H1 (cell line): ENCODE data around the gene TSPAN5. TPM values are rescaled to one million over a fixed set of nuclear protein-coding genes. Genes with fewer than 3 reads are reported as not detected.

Experiments
- CTCF ChIA-PET: fragments of 300-600 bp; sonication (Branson Sonifier 250); formaldehyde crosslinking; loops from one replicate; lab custom pipeline; 2021; ENCODE audit not compliant: partially characterized antibody; lab: Charles Lee
- POLR2A ChIA-PET: fragments of 300-600 bp; sonication (Branson Sonifier 250); formaldehyde crosslinking; loops from one replicate; lab custom pipeline; 2021; ENCODE audit warnings: inconsistent platforms; ENCODE audit not compliant: partially characterized antibody; lab: Charles Lee
- DNase-seq, 2 experiments: peaks; one replicate each; pipeline versions ENCODE4 v3.0.0 to v3.0.0-alpha.2; 2010 to 2022; ENCODE audit warnings: low spot score in 2 of 2, low read depth in 1 of 2, mixed read lengths in 1 of 2
- FAIRE-seq: peaks from 2 replicates; lab custom pipeline; 2011; peaks lifted over from hg19 to GRCh38; lab: Jason Lieb, UNC
- H2AFZ ChIP-seq: 2 replicates; pipeline ENCODE4 v1.8.1; 2012; ENCODE audit warnings: low read length, inconsistent platforms
- H2AK5ac ChIP-seq: 2 replicates; pipeline ENCODE4 v1.6.1; 2013; ENCODE audit warnings: low read depth, low read length
- H2BK120ac ChIP-seq: replicated peaks from 2 replicates; pipeline ENCODE3; 2013; ENCODE audit warnings: low read depth, low read length, inconsistent platforms
- H2BK12ac ChIP-seq: 2 replicates; pipeline ENCODE4 v1.6.1; 2013; ENCODE audit warnings: low read depth, low read length
- H2BK15ac ChIP-seq: 2 replicates; pipeline ENCODE4 v1.6.1; 2013; ENCODE audit warnings: low read length
- H2BK20ac ChIP-seq: 2 replicates; pipeline ENCODE4 v1.6.1; 2013; ENCODE audit warnings: low read length
- H2BK5ac ChIP-seq: 2 replicates; pipeline ENCODE4 v1.6.1; 2013; ENCODE audit warnings: low read depth, low read length
- H3K14ac ChIP-seq: 2 replicates; pipeline ENCODE4 v1.6.1; 2013; ENCODE audit warnings: inconsistent platforms; ENCODE audit not compliant: insufficient read length
- H3K18ac ChIP-seq: 2 replicates; pipeline ENCODE4 v1.6.1; 2013; ENCODE audit warnings: low read length; ENCODE audit errors: extremely low read depth
- H3K23ac ChIP-seq: 2 replicates; pipeline ENCODE4 v1.6.1; 2013; ENCODE audit warnings: inconsistent platforms; ENCODE audit not compliant: insufficient read length
- H3K23me2 ChIP-seq: 2 replicates; pipeline ENCODE4 v1.6.1; 2013; ENCODE audit warnings: low read depth, low read length
- H3K27ac ChIP-seq: 2 replicates; pipeline ENCODE4 v1.6.1; 2011; ENCODE audit warnings: low read depth, low read length, inconsistent platforms
- H3K27me3 ChIP-seq, 4 experiments: replicated peaks in 1 of 4; 1 replicate in 1 of 4; 2 replicates in 3 of 4; pipeline versions ENCODE4 v1.6.1 to v1.8.1; 2011 to 2013; ENCODE audit warnings: low read length in 3 of 4, mild to moderate bottlenecking in 3 of 4, inconsistent platforms in 2 of 4, mixed read lengths in 2 of 4, moderate library complexity in 1 of 4; ENCODE audit not compliant: control insufficient read depth in 3 of 4, insufficient read depth in 3 of 4; ENCODE audit errors: extremely low read depth in 1 of 4
- H3K36me3 ChIP-seq, 4 experiments: 2 replicates each; pipeline versions ENCODE4 v1.6.1 to v1.8.1; 2011 to 2013; ENCODE audit warnings: mild to moderate bottlenecking in 4 of 4, low read length in 3 of 4, moderate library complexity in 2 of 4, control low read depth in 1 of 4, inconsistent platforms in 1 of 4; ENCODE audit not compliant: insufficient read depth in 4 of 4, control insufficient read depth in 2 of 4
- H3K4ac ChIP-seq: replicated peaks from 2 replicates; pipeline ENCODE3; 2013; ENCODE audit warnings: low read length, low read depth, mixed read lengths, inconsistent platforms; ENCODE audit not compliant: insufficient read length
- H3K4me1 ChIP-seq, 4 experiments: replicated peaks in 1 of 4; 1 replicate in 1 of 4; 2 replicates in 3 of 4; pipeline versions ENCODE4 v1.6.1 to v1.8.1; 2011 to 2013; ENCODE audit warnings: low read length in 3 of 4, inconsistent platforms in 2 of 4, mixed read lengths in 1 of 4; ENCODE audit not compliant: insufficient read depth in 4 of 4, control insufficient read depth in 3 of 4
- H3K4me2 ChIP-seq, 2 experiments: 2 replicates each; pipeline versions ENCODE4 v1.6.1 to v1.8.1; 2011 to 2013; ENCODE audit warnings: low read depth in 2 of 2, low read length in 2 of 2, control low read depth in 1 of 2, inconsistent platforms in 1 of 2, mild to moderate bottlenecking in 1 of 2; ENCODE audit not compliant: insufficient read depth in 1 of 2
- H3K4me3 ChIP-seq, 4 experiments: fragments of 200-600, 300-600 bp in 1 of 4; sonication (generic), shearing (Covaris generic), sonication (Bioruptor Twin) in 1 of 4; 2 replicates each; pipeline versions ENCODE4 v1.5.1 to v1.8.1; 2011 to 2016; ENCODE audit warnings: low read length in 4 of 4, low read depth in 3 of 4, control low read depth in 2 of 4, inconsistent platforms in 2 of 4, mild to moderate bottlenecking in 2 of 4, mixed read lengths in 1 of 4, moderate library complexity in 1 of 4; ENCODE audit not compliant: insufficient read depth in 2 of 4; ENCODE audit errors: extremely low read depth in 1 of 4
- H3K56ac ChIP-seq: replicated peaks from 2 replicates; pipeline ENCODE3; 2013; ENCODE audit warnings: low read depth, mild to moderate bottlenecking, mixed read lengths, low read length, inconsistent platforms; ENCODE audit not compliant: insufficient read length
- H3K79me1 ChIP-seq: 2 replicates; pipeline ENCODE4 v1.6.1; 2013; ENCODE audit warnings: low read depth, low read length, control low read depth
- H3K79me2 ChIP-seq, 2 experiments: 2 replicates each; pipeline versions ENCODE4 v1.6.1 to v1.8.1; 2012 to 2013; ENCODE audit warnings: low read length in 2 of 2, mild to moderate bottlenecking in 2 of 2, inconsistent platforms in 1 of 2; ENCODE audit not compliant: insufficient read depth in 2 of 2, control insufficient read depth in 1 of 2
- H3K9ac ChIP-seq, 4 experiments: replicated peaks in 1 of 4; 1 replicate in 1 of 4; 2 replicates in 3 of 4; pipeline versions ENCODE4 v1.6.1 to v1.8.1; 2011 to 2013; ENCODE audit warnings: low read depth in 3 of 4, low read length in 3 of 4, control low read depth in 2 of 4, mild to moderate bottlenecking in 2 of 4, moderate library complexity in 2 of 4, inconsistent platforms in 1 of 4; ENCODE audit errors: extremely low read depth in 1 of 4
- H3K9me3 ChIP-seq, 2 experiments: 2 replicates each; pipeline versions ENCODE4 v1.6.1 to v1.8.1; 2012 to 2013; ENCODE audit warnings: mild to moderate bottlenecking in 2 of 2, moderate library complexity in 2 of 2, control low read depth in 1 of 2, inconsistent platforms in 1 of 2, low read depth in 1 of 2, low read length in 1 of 2, mixed read lengths in 1 of 2; ENCODE audit not compliant: insufficient read depth in 2 of 2
- H4K20me1 ChIP-seq, 2 experiments: replicated peaks in 1 of 2; 2 replicates each; pipeline versions ENCODE3 to v1.8.1; 2011 to 2013; ENCODE audit warnings: inconsistent platforms in 2 of 2, low read length in 2 of 2, mild to moderate bottlenecking in 1 of 2; ENCODE audit not compliant: insufficient read depth in 2 of 2, control insufficient read depth in 1 of 2
- H4K5ac ChIP-seq: 2 replicates; pipeline ENCODE4 v1.6.1; 2013; ENCODE audit warnings: low read length, low read depth, mixed read lengths, inconsistent platforms; ENCODE audit not compliant: insufficient read length
- H4K8ac ChIP-seq: 2 replicates; pipeline ENCODE4 v1.8.0; 2013; ENCODE audit warnings: mild to moderate bottlenecking, moderate library complexity, low read length, inconsistent platforms; ENCODE audit not compliant: insufficient read depth; ENCODE audit errors: extremely low read depth
- H4K91ac ChIP-seq: replicated peaks from 2 replicates; pipeline ENCODE3; 2013; ENCODE audit warnings: low read length, mixed read lengths, inconsistent platforms; ENCODE audit not compliant: insufficient read length
- ASH2L ChIP-seq: fragments of 200-600, 300-600 bp; sonication (generic); IDR thresholded peaks from one replicate; pipeline ENCODE4 v1.7.1; 2017; ENCODE audit warnings: low read length
- YY1 ChIP-seq: IDR thresholded peaks from 2 replicates; pipeline ENCODE4 v1.6.1; 2011; ENCODE audit warnings: low read depth, mild to moderate bottlenecking, low read length
- WGBS, 2 experiments: shearing (Covaris generic) in 1 of 2; methylation state at CpG; one replicate each; pipeline versions ENCODE4 v1.1.6 to v1.1.7; 2013 to 2015; ENCODE audit warnings: low lambda C conversion rate in 2 of 2, mixed read lengths in 2 of 2, inconsistent platforms in 1 of 2, low coverage in 1 of 2, missing lambda C conversion rate in 1 of 2; ENCODE audit not compliant: insufficient replicate concordance in 2 of 2, insufficient coverage in 1 of 2, insufficient read length in 1 of 2; ENCODE audit errors: extremely low coverage in 1 of 2, missing lambda C conversion rate in 1 of 2; 5-methylcytosine and 5-hydroxymethylcytosine counted together
- polyA plus RNA-seq, 7 experiments: library from polyadenylated mRNA; depleted of rRNA in 3 of 7; stranded (reverse) in 5 of 7; unstranded in 2 of 7; fragments of >200 nt in 5 of 7; fragments of 200-250 nt in 2 of 7; gene quantifications; 1 replicate in 5 of 7; 2 replicates in 1 of 7; 4 replicates in 1 of 7; pipeline versions ENCODE4 v1.2.1 to v1.2.3, GENCODE V29; 2011 to 2013; ENCODE audit warnings: missing spikeins in 2 of 7, mixed read lengths in 2 of 7
- total RNA-seq: library from RNA; stranded (reverse); fragmentation: NEBNext Ultra II Directional; extraction: Animal tissue kit (Norgen Biotek cat#: 25700); gene quantifications from 2 replicates; pipeline ENCODE4 v1.2.1, GENCODE V29; 2021

The TSPAN5 gene
- total and polyA plus RNA-seq, 2 of the 8 experiments (the other 6 are each of a cell fraction or from before 2014, with no cell fraction given): 17.6 to 21.2 TPM

GRCh38 chr4:98632258-98632657 is 26.2 kb downstream of the TSPAN5 start:
- H3K23me2 ChIP-seq: no peaks in the 10 kb centered on the region; the same call in 1 of the 2 replicates
- no peak overlapping the region for H2BK15ac ChIP-seq
- DNase-seq: no peak
- H3K27ac ChIP-seq: no peak overlapping the region
- no peak overlapping the region for H2AK5ac ChIP-seq
- H3K79me2 ChIP-seq: peaks cover 0 to 33% of the 10 kb centered on the region in 2 experiments; a peak in 2 of 4 replicates
- H3K23ac ChIP-seq: no peak overlapping the region
- H2AFZ ChIP-seq: no peak overlapping the region
- no peak overlapping the region for H3K4ac ChIP-seq
- POLR2A ChIA-PET: no interaction called here
- no peak overlapping the region for H4K5ac ChIP-seq
- no peak overlapping the region for H3K4me2 ChIP-seq
- no peak overlapping the region for H2BK5ac ChIP-seq
- CTCF ChIA-PET: interaction anchor here (1.0 kb wide), 1 partner anchor 9 kb away, joined by 3 read pairs; no protein-coding TSS in a partner anchor
- no peak overlapping the region for H4K91ac ChIP-seq
- H4K20me1 ChIP-seq: no peaks in the 10 kb centered on the region
- TF ChIP-seq ASH2L (no peak), YY1 (no peak)
- H3K36me3 ChIP-seq: no peaks in the 10 kb centered on the region
- H3K79me1 ChIP-seq: peaks cover 2% of the 10 kb centered on the region
- no peak overlapping the region for H2BK120ac ChIP-seq
- no peaks in the 10 kb centered on the region for H3K27me3 ChIP-seq
- H2BK12ac ChIP-seq: no peak overlapping the region
- no peak overlapping the region for H3K18ac ChIP-seq
- WGBS, 2 experiments: 88% methylated on average over 4 of the region's 4 CpGs; no CpG with 5 or more reads in 1 of the 2 experiments
- no peaks in the 10 kb centered on the region for H3K9me3 ChIP-seq
- no peak overlapping the region for H4K8ac ChIP-seq
- no peak overlapping the region for H3K14ac ChIP-seq
- no peak overlapping the region for H3K4me3 ChIP-seq
- no peak overlapping the region for H3K56ac ChIP-seq
- H2BK20ac ChIP-seq: no peak overlapping the region
- H3K9ac ChIP-seq: no peak overlapping the region
- FAIRE-seq: no peak
- peaks cover 0 to 4% (median 0%) of the 10 kb centered on the region in 4 experiments; a peak in 1 of 7 replicates for H3K4me1 ChIP-seq
